GM12878 (cell line): ENCODE results near the gene SMG5. TPM values are rescaled to one million over a fixed set of nuclear protein-coding genes. Genes with fewer than 3 reads are reported as not detected.

Experiments
- ATAC-seq: fragments of 200-7000 bp; cut with Tn5 transposase; 3 replicates; pipeline ENCODE4 v1.9.1; 2020; ENCODE audit warnings: mild to moderate bottlenecking, moderate library complexity
- BruUV-seq: library from RNA; stranded (reverse); fragments of 400-500 nt; replicated peaks from 2 replicates; lab custom pipeline; 2021; lab: Mats Ljungman, UMichigan
- CTCF ChIA-PET: fragments of 300-600 bp; sonication (Branson Sonifier 250); formaldehyde crosslinking; extraction: SDS; loops from one replicate; lab custom pipeline; 2021; ENCODE audit warnings: inconsistent platforms; lab: Yijun Ruan, JAX
- POLR2A ChIA-PET: fragments of 350-600 bp; formaldehyde crosslinking; extraction: SDS; loops from one replicate; lab custom pipeline; 2021; ENCODE audit warnings: inconsistent platforms; lab: Charles Lee
- RAD21 ChIA-PET: fragments of 300-600 bp; sonication (Branson Sonifier 250); formaldehyde crosslinking; loops from one replicate; lab custom pipeline; 2023; ENCODE audit warnings: antibody characterized with exemption; ENCODE audit not compliant: unreplicated experiment; lab: Charles Lee
- SMC1A ChIA-PET: fragments of 300-600 bp; sonication (Branson Sonifier 250); formaldehyde crosslinking; loops from one replicate; lab custom pipeline; 2023; ENCODE audit not compliant: unreplicated experiment, uncharacterized antibody; lab: Charles Lee
- DNase-seq: peaks from one replicate; pipeline ENCODE4 v3.0.0-alpha.2; 2011; ENCODE audit warnings: low read depth, low spot score
- FAIRE-seq: peaks from 3 replicates; lab custom pipeline; 2011; peaks lifted over from hg19 to GRCh38; lab: Jason Lieb, UNC
- H2AFZ ChIP-seq: 2 replicates; pipeline ENCODE4 v1.6.0; 2011; ENCODE audit warnings: low read depth, low read length, control low read depth; ENCODE audit not compliant: control insufficient read depth
- H3K27ac ChIP-seq: 2 replicates; pipeline ENCODE4 v1.5.1; 2011; ENCODE audit warnings: control low read depth; ENCODE audit not compliant: control insufficient read depth, insufficient read depth
- H3K27me3 ChIP-seq, 2 experiments: replicated peaks in 1 of 2; 2 replicates each; pipeline versions ENCODE4 v1.6.0 to v1.6.1; 2011; ENCODE audit warnings: low read length in 1 of 2; ENCODE audit not compliant: control insufficient read depth in 2 of 2, insufficient read depth in 2 of 2
- H3K36me3 ChIP-seq, 2 experiments: 2 replicates each; pipeline ENCODE4 v1.5.1; 2011; ENCODE audit warnings: low read length in 1 of 2; ENCODE audit not compliant: control insufficient read depth in 2 of 2, insufficient read depth in 2 of 2
- H3K4me1 ChIP-seq: 2 replicates; pipeline ENCODE4 v1.6.1; 2011; ENCODE audit warnings: mild to moderate bottlenecking, low read length, moderate library complexity, mixed read lengths; ENCODE audit not compliant: control insufficient read depth, insufficient read depth
- H3K4me2 ChIP-seq: 2 replicates; pipeline ENCODE4 v1.6.0; 2011; ENCODE audit warnings: control low read depth; ENCODE audit not compliant: control insufficient read depth, insufficient read depth
- H3K4me3 ChIP-seq: fragments of 200-600 bp; sonication (generic); 2 replicates; pipeline ENCODE4 v1.5.1; 2016
- H3K79me2 ChIP-seq: 2 replicates; pipeline ENCODE4 v1.6.0; 2011; ENCODE audit warnings: low read length; ENCODE audit not compliant: control insufficient read depth, insufficient read depth
- H3K9ac ChIP-seq: 2 replicates; pipeline ENCODE4 v1.8.0; 2011; ENCODE audit warnings: low read length, control low read depth, mixed read lengths; ENCODE audit not compliant: control insufficient read depth, insufficient read depth
- H3K9me3 ChIP-seq: replicated peaks from 3 replicates; pipeline ENCODE4 v1.5.1; 2011; ENCODE audit warnings: mild to moderate bottlenecking, low read length; ENCODE audit not compliant: control insufficient read depth, insufficient read depth
- H4K20me1 ChIP-seq: 2 replicates; pipeline ENCODE4 v1.6.0; 2011; ENCODE audit not compliant: control insufficient read depth, insufficient read depth
- BHLHE40 ChIP-seq, 2 experiments: fragments of 450-650 bp in 1 of 2; IDR thresholded peaks; 2 replicates each; pipeline ENCODE4 v1.6.1; 2011 to 2017; ENCODE audit warnings: low read depth in 2 of 2, borderline replicate concordance in 1 of 2, improper control_type of control experiment in 1 of 2, low read length in 1 of 2, mild to moderate bottlenecking in 1 of 2
- CREM ChIP-seq: IDR thresholded peaks from 2 replicates; pipeline ENCODE4 v1.6.1; 2014; ENCODE audit warnings: antibody characterized with exemption, low read depth
- EGR1 ChIP-seq, 2 experiments: IDR thresholded peaks; 1 replicate in 1 of 2; 2 replicates in 1 of 2; pipeline ENCODE4 v1.6.1; 2011 to 2012; ENCODE audit warnings: low read depth in 2 of 2, low read length in 2 of 2, borderline replicate concordance in 1 of 2, mild to moderate bottlenecking in 1 of 2, moderate library complexity in 1 of 2
- IKZF1 ChIP-seq: fragments of 450-650 bp; conservative IDR thresholded peaks from 2 replicates; pipeline ENCODE4 v1.6.1; 2017; ENCODE audit warnings: antibody characterized with exemption, mild to moderate bottlenecking
- IRF4 ChIP-seq: IDR thresholded peaks from 2 replicates; pipeline ENCODE4 v1.6.1; 2011; ENCODE audit warnings: low read depth, low read length
- MYB ChIP-seq: fragments of 150-350 bp; IDR thresholded peaks from 2 replicates; pipeline ENCODE4 v1.6.1; 2014; ENCODE audit warnings: mild to moderate bottlenecking, low read depth, low read length, borderline replicate concordance
- NR2F1 ChIP-seq: fragments of 450-650 bp; conservative IDR thresholded peaks from 2 replicates; pipeline ENCODE4 v1.6.1; 2017; ENCODE audit warnings: mild to moderate bottlenecking
- RUNX3 ChIP-seq: IDR thresholded peaks from 2 replicates; pipeline ENCODE4 v1.6.1; 2012; ENCODE audit warnings: low read length, inconsistent platforms
- TARDBP ChIP-seq: IDR thresholded peaks from 2 replicates; pipeline ENCODE4 v1.6.1; 2016; ENCODE audit warnings: borderline replicate concordance
- ZNF217 ChIP-seq: fragments of 450-650 bp; IDR thresholded peaks from 2 replicates; pipeline ENCODE4 v1.6.1; 2017; ENCODE audit warnings: antibody characterized with exemption, mild to moderate bottlenecking
- ZNF24 ChIP-seq: fragments of 450-650 bp; IDR thresholded peaks from 2 replicates; pipeline ENCODE4 v1.6.1; 2017; ENCODE audit warnings: antibody characterized with exemption, mild to moderate bottlenecking
- ZNF274 ChIP-seq: IDR thresholded peaks from one replicate; pipeline ENCODE4 v1.8.0; 2011; ENCODE audit not compliant: insufficient read length, insufficient read depth
- WGBS: methylation state at CpG from one replicate; pipeline ENCODE4 v1.1.6; 2016; ENCODE audit warnings: low lambda C conversion rate; ENCODE audit not compliant: insufficient replicate concordance, insufficient coverage; ENCODE audit errors: missing lambda C conversion rate; 5-methylcytosine and 5-hydroxymethylcytosine counted together
- in situ Hi-C: fragments of 300-500 bp; cut with MboI; formaldehyde crosslinking; loops from 9 replicates; pipeline ENCODE4 v1.14.3; 2018; ENCODE audit warnings: mixed read lengths
- intact Hi-C: fragments of 100-400 bp; cut with micrococcal nuclease; formaldehyde crosslinking; loops from one replicate; pipeline ENCODE4 v1.14.2; 2022; ENCODE audit not compliant: unreplicated experiment
- polyA plus RNA-seq, 11 experiments: library from polyadenylated mRNA; depleted of rRNA in 4 of 11; unstranded in 6 of 11; stranded (reverse) in 5 of 11; fragments of >200 nt; fragmentation: Nextera tagmentation in 4 of 11; fragmentation: Illumina TruSeq in 1 of 11; extraction: Ambion mirVana in 4 of 11; extraction: Trizol in 1 of 11; gene quantifications; 1 replicate in 1 of 11; 2 replicates in 10 of 11; pipeline versions ENCODE4 v1.2.1 to v1.2.3, GENCODE V29; 2011 to 2016; ENCODE audit warnings: inconsistent platforms in 2 of 11, missing spikeins in 2 of 11, low read depth in 1 of 11
- total RNA-seq, 4 experiments: library from RNA; depleted of rRNA in 3 of 4; stranded (reverse); fragments of >200 nt in 3 of 4; fragmentation: Illumina TruSeq in 1 of 4; extraction: Trizol in 1 of 4; gene quantifications; 2 replicates each; pipeline versions ENCODE4 v1.2.1 to v1.2.3, GENCODE V29; 2013 to 2021
- TF ChIP-seq, protein P1 (sequence below): IDR thresholded peaks from 2 replicates; pipeline ENCODE4 v1.6.1; 2011; ENCODE audit warnings: mild to moderate bottlenecking, low read depth, low read length, moderate library complexity; ENCODE audit not compliant: insufficient replicate concordance
- TF ChIP-seq, protein P2 (sequence below): fragments of 450-650 bp; IDR thresholded peaks from 2 replicates; pipeline ENCODE4 v1.6.1; 2017; ENCODE audit warnings: mild to moderate bottlenecking, low read depth, inconsistent platforms; ENCODE audit not compliant: poor library complexity, severe bottlenecking
- TF ChIP-seq, protein P3 (sequence below): IDR thresholded peaks from 2 replicates; pipeline ENCODE4 v1.6.1; 2012; ENCODE audit warnings: low read depth, low read length, improper control_type of control experiment
- TF ChIP-seq, protein P4 (sequence below): fragments of 150-350 bp; IDR thresholded peaks from 2 replicates; pipeline ENCODE4 v1.6.1; 2016; ENCODE audit warnings: low read depth, low read length

Gene SMG5
- total and polyA plus RNA-seq, 10 of the 15 experiments (the other 5 are each of a cell fraction or from before 2014, with no cell fraction given), result 0.76 to 61.5 (median 48.8) TPM

DNA sequence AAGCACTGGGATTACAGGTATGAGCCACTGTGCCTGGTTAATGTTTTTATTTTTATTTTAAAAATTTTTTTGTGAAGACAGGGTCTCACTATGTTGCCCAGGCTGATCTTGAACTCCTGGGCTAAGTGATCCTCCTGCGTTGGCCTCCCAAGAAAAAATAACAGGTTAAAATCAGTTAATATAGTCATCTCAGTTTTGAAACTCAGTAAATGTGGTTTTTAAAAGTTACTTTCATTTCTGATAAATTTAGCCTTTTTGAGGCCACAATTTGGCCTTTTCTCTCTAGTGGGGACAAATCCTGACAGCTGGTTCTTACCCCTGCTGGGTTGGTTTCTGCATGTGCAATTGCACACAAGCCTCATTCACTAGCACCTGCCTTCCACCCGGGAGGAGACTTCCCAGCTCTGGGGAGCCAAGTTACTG lies 56.5 kb downstream of the SMG5 start:
- Histone ChIP-seq H3K4me3 (no peak overlapping the region), H3K9ac (peak overlapping the region; percentile 45; the same call in 1 of the 2 replicates), H3K27ac (peak overlapping the region; percentile 98), H3K4me1 (peaks cover 25% of the 10 kb centered on the region), H3K27me3 (no peaks in the 10 kb centered on the region), H2AFZ (no peak overlapping the region), H3K79me2 (no peaks in the 10 kb centered on the region), H3K9me3 (no peaks in the 10 kb centered on the region), H3K4me2 (peak overlapping the region; percentile 83), H4K20me1 (no peaks in the 10 kb centered on the region), H3K36me3 (peaks cover 1 to 10% of the 10 kb centered on the region in 2 experiments; a peak in 3 of 4 replicates)
- FAIRE-seq (peak; percentile 76), ATAC-seq (peak; percentile 87), DNase-seq (peak; percentile 90)
- ChIA-PET CTCF (interaction anchor here (0.6 to 14.2 kb wide), 21 partner anchors 8 to 374 kb away, joined by 3 to 502 read pairs (median 5); partner anchors contain the start of genes CCT3, PMF1, SEMA4A and TSACC), SMC1A (interaction anchor here (0.6 to 14.3 kb wide), 18 partner anchors 8 to 249 kb away, joined by 3 to 411 read pairs (median 6); partner anchors contain the start of genes PMF1, SEMA4A, SLC25A44 and SMG5), RAD21 (interaction anchor here (1.1 to 10.0 kb wide), 14 partner anchors 11 to 148 kb away, joined by 3 to 361 read pairs (median 10); partner anchors contain the start of genes SEMA4A, SLC25A44 and SMG5), POLR2A (interaction anchor here (0.6 to 4.9 kb wide), 9 partner anchors 13 to 911 kb away, joined by 3 to 84 read pairs (median 5); partner anchors contain the start of genes PMF1, SEMA4A and SMG5)
- intact Hi-C loops, result no loop called here
- no TSS peak for BruUV-seq
- whole genome bisulfite sequencing, result 3% methylated on average over 2 of the region's 2 CpGs
- in situ Hi-C loops, result no loop called here
- TF ChIP-seq, protein P1, sequence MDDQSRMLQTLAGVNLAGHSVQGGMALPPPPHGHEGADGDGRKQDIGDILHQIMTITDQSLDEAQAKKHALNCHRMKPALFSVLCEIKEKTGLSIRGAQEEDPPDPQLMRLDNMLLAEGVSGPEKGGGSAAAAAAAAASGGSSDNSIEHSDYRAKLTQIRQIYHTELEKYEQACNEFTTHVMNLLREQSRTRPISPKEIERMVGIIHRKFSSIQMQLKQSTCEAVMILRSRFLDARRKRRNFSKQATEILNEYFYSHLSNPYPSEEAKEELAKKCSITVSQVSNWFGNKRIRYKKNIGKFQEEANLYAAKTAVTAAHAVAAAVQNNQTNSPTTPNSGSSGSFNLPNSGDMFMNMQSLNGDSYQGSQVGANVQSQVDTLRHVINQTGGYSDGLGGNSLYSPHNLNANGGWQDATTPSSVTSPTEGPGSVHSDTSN, result peak; percentile 55
- TF ChIP-seq TARDBP (no peak), MYB (0 out of 2 replicates have a peak, but pooled peaks have one; percentile 56), RUNX3 (peak; percentile 95), IKZF1 (peak; percentile 96), NR2F1 (peak; percentile 98), CREM (peak; percentile 66; the same call in 1 of the 2 replicates), ZNF274 (no peak), ZNF24 (peak; percentile 55; the same call in 1 of the 2 replicates), EGR1 (IDR thresholded peaks at IDR 0.05; ENCODE audit: borderline replicate concordance in 1 of 2, low read depth in 2 of 2, low read length in 2 of 2) (no peak), BHLHE40 (IDR thresholded peaks at IDR 0.05; ENCODE audit: borderline replicate concordance in 1 of 2, low read depth in 2 of 2, low read length in 1 of 2) (peak; percentile 92 to 94), IRF4 (peak; percentile 79), ZNF217 (peak; percentile 97)
- TF ChIP-seq, protein P2, sequence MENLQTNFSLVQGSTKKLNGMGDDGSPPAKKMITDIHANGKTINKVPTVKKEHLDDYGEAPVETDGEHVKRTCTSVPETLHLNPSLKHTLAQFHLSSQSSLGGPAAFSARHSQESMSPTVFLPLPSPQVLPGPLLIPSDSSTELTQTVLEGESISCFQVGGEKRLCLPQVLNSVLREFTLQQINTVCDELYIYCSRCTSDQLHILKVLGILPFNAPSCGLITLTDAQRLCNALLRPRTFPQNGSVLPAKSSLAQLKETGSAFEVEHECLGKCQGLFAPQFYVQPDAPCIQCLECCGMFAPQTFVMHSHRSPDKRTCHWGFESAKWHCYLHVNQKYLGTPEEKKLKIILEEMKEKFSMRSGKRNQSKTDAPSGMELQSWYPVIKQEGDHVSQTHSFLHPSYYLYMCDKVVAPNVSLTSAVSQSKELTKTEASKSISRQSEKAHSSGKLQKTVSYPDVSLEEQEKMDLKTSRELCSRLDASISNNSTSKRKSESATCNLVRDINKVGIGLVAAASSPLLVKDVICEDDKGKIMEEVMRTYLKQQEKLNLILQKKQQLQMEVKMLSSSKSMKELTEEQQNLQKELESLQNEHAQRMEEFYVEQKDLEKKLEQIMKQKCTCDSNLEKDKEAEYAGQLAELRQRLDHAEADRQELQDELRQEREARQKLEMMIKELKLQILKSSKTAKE, result peak; percentile 95
- TF ChIP-seq, protein P3, sequence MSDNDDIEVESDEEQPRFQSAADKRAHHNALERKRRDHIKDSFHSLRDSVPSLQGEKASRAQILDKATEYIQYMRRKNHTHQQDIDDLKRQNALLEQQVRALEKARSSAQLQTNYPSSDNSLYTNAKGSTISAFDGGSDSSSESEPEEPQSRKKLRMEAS, result peak; percentile 70
- TF ChIP-seq, protein P4, sequence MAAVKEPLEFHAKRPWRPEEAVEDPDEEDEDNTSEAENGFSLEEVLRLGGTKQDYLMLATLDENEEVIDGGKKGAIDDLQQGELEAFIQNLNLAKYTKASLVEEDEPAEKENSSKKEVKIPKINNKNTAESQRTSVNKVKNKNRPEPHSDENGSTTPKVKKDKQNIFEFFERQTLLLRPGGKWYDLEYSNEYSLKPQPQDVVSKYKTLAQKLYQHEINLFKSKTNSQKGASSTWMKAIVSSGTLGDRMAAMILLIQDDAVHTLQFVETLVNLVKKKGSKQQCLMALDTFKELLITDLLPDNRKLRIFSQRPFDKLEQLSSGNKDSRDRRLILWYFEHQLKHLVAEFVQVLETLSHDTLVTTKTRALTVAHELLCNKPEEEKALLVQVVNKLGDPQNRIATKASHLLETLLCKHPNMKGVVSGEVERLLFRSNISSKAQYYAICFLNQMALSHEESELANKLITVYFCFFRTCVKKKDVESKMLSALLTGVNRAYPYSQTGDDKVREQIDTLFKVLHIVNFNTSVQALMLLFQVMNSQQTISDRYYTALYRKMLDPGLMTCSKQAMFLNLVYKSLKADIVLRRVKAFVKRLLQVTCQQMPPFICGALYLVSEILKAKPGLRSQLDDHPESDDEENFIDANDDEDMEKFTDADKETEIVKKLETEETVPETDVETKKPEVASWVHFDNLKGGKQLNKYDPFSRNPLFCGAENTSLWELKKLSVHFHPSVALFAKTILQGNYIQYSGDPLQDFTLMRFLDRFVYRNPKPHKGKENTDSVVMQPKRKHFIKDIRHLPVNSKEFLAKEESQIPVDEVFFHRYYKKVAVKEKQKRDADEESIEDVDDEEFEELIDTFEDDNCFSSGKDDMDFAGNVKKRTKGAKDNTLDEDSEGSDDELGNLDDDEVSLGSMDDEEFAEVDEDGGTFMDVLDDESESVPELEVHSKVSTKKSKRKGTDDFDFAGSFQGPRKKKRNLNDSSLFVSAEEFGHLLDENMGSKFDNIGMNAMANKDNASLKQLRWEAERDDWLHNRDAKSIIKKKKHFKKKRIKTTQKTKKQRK, result no peak
